Hypothalamus (tissue), 51 donors: ENCODE results near the gene STPG3.

Source experiments
- DNase-seq, 51 donors: peaks; one replicate each; lab custom pipeline; 2025; lab: John Stamatoyannopoulos, UW

STPG3 gene

GRCh38 chr9:137251194-137251461, at the start of gene STPG3:
Gene STPG3 (plus strand): TSS chr9:137251286. CDS start chr9:137251287, 1 bp downstream.
- DNase-seq, result no peak

GRCh38 chr9:137202966-137203365, 48.1 kb upstream of the STPG3 start:
- no peak for DNase-seq

GRCh38 chr9:137204731-137205125, 46.4 kb upstream of the STPG3 start:
- DNase-seq, result no peak

- peak; percentile 58 to 97 (median 88) for DNase-seq
Measured at GRCh38 chr9:137205126-137206069, 45.7 kb upstream of the STPG3 start, which contains the start of the genes NDOR1 and TMEM203. Gene NDOR1 (plus strand): TSS chr9:137205700. CDS start chr9:137205778, 78 bp downstream. Gene TMEM203 (minus strand): TSS chr9:137205648. CDS start chr9:137205414, 234 bp downstream.

- DNase-seq, result no peak
Measured at GRCh38 chr9:137206602-137207001, 44.5 kb upstream of the STPG3 start.

GRCh38 chr9:137211532-137211931, 39.6 kb upstream of the STPG3 start:
- DNase-seq, result no peak

- DNase-seq, result no peak
Measured at GRCh38 chr9:137212520-137212919, 38.6 kb upstream of the STPG3 start.

- peak in 9 of 51 donors; percentile 25 to 60 (median 46) for DNase-seq
Measured at GRCh38 chr9:137213160-137214060, 37.7 kb upstream of the STPG3 start.

- DNase-seq, result no peak
Measured at GRCh38 chr9:137214620-137215019, 36.5 kb upstream of the STPG3 start.

GRCh38 chr9:137215196-137215986, 35.7 kb upstream of the STPG3 start:
- no peak for DNase-seq

GRCh38 chr9:137216188-137216965, 34.7 kb upstream of the STPG3 start:
- DNase-seq, result no peak

- DNase-seq, result no peak
Measured at GRCh38 chr9:137217276-137218211, 33.5 kb upstream of the STPG3 start.

- no peak for DNase-seq
Measured at GRCh38 chr9:137218212-137218753, 32.8 kb upstream of the STPG3 start.

- DNase-seq, result no peak
Measured at GRCh38 chr9:137218754-137219271, 32.3 kb upstream of the STPG3 start.

- DNase-seq, result no peak
Measured at GRCh38 chr9:137219757-137220316, 31.2 kb upstream of the STPG3 start.

GRCh38 chr9:137220317-137221094, 30.6 kb upstream of the STPG3 start:
- no peak for DNase-seq

GRCh38 chr9:137221095-137221505, 30.0 kb upstream of the STPG3 start:
- no peak for DNase-seq
